GM12892 (cell line): Measurements from ENCODE around the gene MYD88.

Source experiments
- POLR2A ChIP-seq: IDR thresholded peaks from 2 replicates; pipeline ENCODE4 v1.6.1; 2011; ENCODE audit warnings: low read depth, low read length, control low read depth
- POLR2AphosphoS5 ChIP-seq: IDR thresholded peaks from 2 replicates; pipeline ENCODE4 v1.6.1; 2011; ENCODE audit warnings: low read depth, low read length, control low read depth
- TAF1 ChIP-seq: IDR thresholded peaks from 2 replicates; pipeline ENCODE4 v1.6.1; 2011; ENCODE audit warnings: low read depth, mild to moderate bottlenecking, control low read depth, low read length, borderline replicate concordance

GRCh38 chr3:38143511-38143910 lies 5.0 kb downstream of the MYD88 start:
- TF ChIP-seq POLR2A: no peak
- TF ChIP-seq POLR2AphosphoS5: no peak
- no peak for TF ChIP-seq TAF1
